ENCODE data around the gene REP15. TPM values are rescaled to one million over a fixed set of nuclear protein-coding genes. Genes with fewer than 3 reads are reported as not detected.
A peak's percentile ranks its signal among the peaks of the same experiment; 100 is the strongest.
"Not testable (repeated sequence)": the region's sequence is repeated elsewhere in the genome, so short reads cannot be mapped to it uniquely, and the experiment has no call there.

Gene REP15
- total RNA-seq, result 4.5 TPM
- long read RNA-seq, partial matches to known transcripts, result 0 of 2 reads
- long read RNA-seq, other reads (novel, unspliced or antisense), result 0 of 2 reads

- Histone ChIP-seq H3K27me3 (no peaks in the 10 kb centered on the region), H3K27ac (no peak within 1 kb of the TSS), H3K9me3 (no peaks in the 10 kb centered on the region), H3K4me1 (no peaks in the 10 kb centered on the region), H3K4me3 (no peak within 1 kb of the TSS), H3K36me3 (peaks cover 51% of the 10 kb centered on the region)
- TF ChIP-seq CTCF (IDR thresholded peaks at IDR 0.05), result no peak
- ATAC-seq, result no peak
- intact Hi-C loops (cut with DNase I), result no loop called here
- no peak for DNase-seq
Measured at GRCh38 chr12:27696293-27696652, at the start of gene REP15. Gene REP15 (plus strand): TSS chr12:27696447. CDS start chr12:27696563, 116 bp downstream.

- DNase-seq (no peak), ATAC-seq (no peak)
- Histone ChIP-seq H3K4me1 (no peaks in the 10 kb centered on the region), H3K27me3 (no peaks in the 10 kb centered on the region), H3K9me3 (no peaks in the 10 kb centered on the region), H3K4me3 (no peak overlapping the region), H3K36me3 (peaks cover 13% of the 10 kb centered on the region), H3K27ac (no peak overlapping the region)
- no peak for TF ChIP-seq CTCF (IDR thresholded peaks at IDR 0.05)
- intact Hi-C loops (cut with DNase I), result loop anchor here (10.0 kb wide), 1 partner anchor 215 kb away; no protein-coding TSS in a partner anchor
Measured at GRCh38 chr12:27650011-27650410, 46.2 kb upstream of the REP15 start.

GRCh38 chr12:27651201-27651600 lies 45.0 kb upstream of the REP15 start:
- intact Hi-C loops (cut with DNase I), result loop anchor here (10.0 kb wide), 1 partner anchor 216 kb away; no protein-coding TSS in a partner anchor

GRCh38 chr12:27652174-27652763 lies 44.0 kb upstream of the REP15 start:
- peak; percentile 92 for TF ChIP-seq CTCF (IDR thresholded peaks at IDR 0.05)
- Histone ChIP-seq H3K4me3 (no peak overlapping the region), H3K27me3 (no peaks in the 10 kb centered on the region), H3K27ac (no peak overlapping the region), H3K9me3 (no peaks in the 10 kb centered on the region), H3K4me1 (no peaks in the 10 kb centered on the region), H3K36me3 (peaks cover 18% of the 10 kb centered on the region)
- intact Hi-C loops (cut with DNase I), result loop anchor here (10.0 kb wide), 1 partner anchor 217 kb away; no protein-coding TSS in a partner anchor
- DNase-seq (no peak), ATAC-seq (peak; percentile 91)

More at GRCh38 chr12:27651201-27651600, 45.0 kb upstream of the REP15 start:
- Histone ChIP-seq H3K9me3 (no peaks in the 10 kb centered on the region), H3K27me3 (no peaks in the 10 kb centered on the region), H3K36me3 (peaks cover 8% of the 10 kb centered on the region), H3K4me3 (no peak overlapping the region), H3K27ac (no peak overlapping the region), H3K4me1 (no peaks in the 10 kb centered on the region)
- ATAC-seq (no peak), DNase-seq (no peak)
- TF ChIP-seq CTCF (IDR thresholded peaks at IDR 0.05), result no peak

GRCh38 chr12:27653661-27654060 lies 42.6 kb upstream of the REP15 start:
- no peak for ATAC-seq
- TF ChIP-seq CTCF (IDR thresholded peaks at IDR 0.05), result no peak
- no peak for DNase-seq
- H3K27ac ChIP-seq, result no peak overlapping the region
- no peaks in the 10 kb centered on the region for H3K9me3 ChIP-seq
- no peaks in the 10 kb centered on the region for H3K4me1 ChIP-seq
- H3K27me3 ChIP-seq, result no peaks in the 10 kb centered on the region
- intact Hi-C loops (cut with DNase I), result loop anchor here (10.0 kb wide), 1 partner anchor 219 kb away; no protein-coding TSS in a partner anchor
- H3K36me3 ChIP-seq, result peaks cover 24% of the 10 kb centered on the region
- H3K4me3 ChIP-seq, result no peak overlapping the region

- H3K4me1 ChIP-seq, DNase-seq, H3K4me3 ChIP-seq, ATAC-seq, H3K27ac ChIP-seq, H3K9me3 ChIP-seq, H3K27me3 ChIP-seq: not testable (repeated sequence)
- intact Hi-C loops (cut with DNase I), result loop anchor here (10.0 kb wide), 1 partner anchor 221 kb away; no protein-coding TSS in a partner anchor
- H3K36me3 ChIP-seq, result peaks cover 33% of the 10 kb centered on the region
Measured at GRCh38 chr12:27655476-27655875, 40.8 kb upstream of the REP15 start.

Measured in upper lobe of right lung (tissue), 1 donor.